MCF 10A (cell line): Measurements from ENCODE around the gene TP53BP2. TPM values are rescaled to one million over a fixed set of nuclear protein-coding genes. Genes with fewer than 3 reads are reported as not detected.

Experiments
- BruUV-seq: library from RNA; stranded (reverse); fragments of 400-500 nt; replicated peaks from 2 replicates; lab custom pipeline; 2021; lab: Mats Ljungman, UMichigan
- CTCF ChIA-PET: fragments of 300-600 bp; sonication (Branson Sonifier 250); formaldehyde crosslinking; extraction: SDS; loops from one replicate; lab custom pipeline; 2021; ENCODE audit warnings: antibody characterized with exemption, inconsistent platforms; lab: Yijun Ruan, JAX
- POLR2A ChIA-PET: fragments of 300-600, 350-650 bp; sonication (Branson Sonifier 250); formaldehyde crosslinking; extraction: SDS; loops from one replicate; lab custom pipeline; 2020; ENCODE audit warnings: antibody characterized with exemption, inconsistent platforms; lab: Yijun Ruan, JAX
- DNase-seq: peaks from one replicate; pipeline ENCODE4 v3.0.0-alpha.2; 2018; ENCODE audit not compliant: unreplicated experiment
- H3K27ac Mint-ChIP-seq: one replicate; pipeline ENCODE4 v1.8.0; 2022; ENCODE audit warnings: mild to moderate bottlenecking, low read depth, mixed read lengths; ENCODE audit not compliant: unreplicated experiment
- H3K27me3 Mint-ChIP-seq: one replicate; pipeline ENCODE4 v1.8.0; 2022; ENCODE audit warnings: mixed read lengths; ENCODE audit not compliant: insufficient read depth, unreplicated experiment
- H3K36me3 Mint-ChIP-seq: one replicate; pipeline ENCODE4 v1.8.0; 2022; ENCODE audit warnings: mild to moderate bottlenecking, moderate library complexity, mixed read lengths; ENCODE audit not compliant: insufficient read depth, unreplicated experiment
- H3K4me1 Mint-ChIP-seq: one replicate; pipeline ENCODE4 v1.8.0; 2022; ENCODE audit warnings: mixed read lengths; ENCODE audit not compliant: insufficient read depth, unreplicated experiment
- H3K4me3 Mint-ChIP-seq: one replicate; pipeline ENCODE4 v1.8.0; 2022; ENCODE audit warnings: mild to moderate bottlenecking, moderate library complexity, mixed read lengths; ENCODE audit not compliant: unreplicated experiment
- H3K9me3 Mint-ChIP-seq: one replicate; pipeline ENCODE4 v1.8.0; 2022; ENCODE audit warnings: mixed read lengths; ENCODE audit not compliant: unreplicated experiment
- CTCF ChIP-seq: fragments of 200-600 bp; IDR thresholded peaks from one replicate; pipeline ENCODE4 v1.8.0; 2022; ENCODE audit warnings: antibody characterized with exemption, mild to moderate bottlenecking; ENCODE audit not compliant: unreplicated experiment
- intact Hi-C: fragments of 100-400 bp; cut with micrococcal nuclease; formaldehyde crosslinking; loops from 2 replicates; pipeline ENCODE4 v1.14.1; 2022
- total RNA-seq: library from RNA; stranded (reverse); gene quantifications from 2 replicates; pipeline ENCODE4 v1.2.3, GENCODE V29; 2022

The TP53BP2 gene
- total RNA-seq, 1 experiment from 2014 or later = 64.0 TPM

GRCh38 chr1:223771814-223772770 lies 73.7 kb downstream of the TP53BP2 start:
- peaks cover 89% of the 10 kb centered on the region for H3K36me3 Mint-ChIP-seq
- DNase-seq = peak; percentile 82
- H3K9me3 Mint-ChIP-seq = no peaks in the 10 kb centered on the region
- ChIA-PET CTCF (interaction anchor here (0.6 to 5.3 kb wide), 20 partner anchors 8 to 682 kb away, joined by 3 to 41 read pairs (median 4); partner anchors contain the start of gene CAPN2), POLR2A (interaction anchor here (0.5 to 8.7 kb wide), 35 partner anchors 9 to 1061 kb away, joined by 3 to 71 read pairs (median 6); partner anchors contain the start of genes CAPN2 and TP53BP2)
- intact Hi-C loops = loop anchor here (1.0 kb wide), 1 partner anchor 71 kb away; no protein-coding TSS in a partner anchor
- peak overlapping the region; percentile 92 for H3K27ac Mint-ChIP-seq
- no peak for TF ChIP-seq CTCF
- H3K4me1 Mint-ChIP-seq = peaks cover 69% of the 10 kb centered on the region
- peak overlapping the region; percentile 52 for H3K4me3 Mint-ChIP-seq
- BruUV-seq = no TSS peak
- no peaks in the 10 kb centered on the region for H3K27me3 Mint-ChIP-seq

- peaks cover 89% of the 10 kb centered on the region for H3K36me3 Mint-ChIP-seq
- POLR2A ChIA-PET = interaction anchor here (0.6 to 8.7 kb wide), 38 partner anchors 8 to 1060 kb away, joined by 3 to 71 read pairs (median 5); partner anchors contain the start of genes CAPN2, NVL and TP53BP2
- TF ChIP-seq CTCF = no peak
Observed at GRCh38 chr1:223771469-223771813, 74.3 kb downstream of the TP53BP2 start.

GRCh38 chr1:223770621-223771315 lies 75.0 kb downstream of the TP53BP2 start:
- peak overlapping the region; percentile 52 for H3K4me3 Mint-ChIP-seq
- no TSS peak for BruUV-seq

More at GRCh38 chr1:223771469-223771813, 74.3 kb downstream of the TP53BP2 start:
- no peaks in the 10 kb centered on the region for H3K27me3 Mint-ChIP-seq
- no peak for DNase-seq
- peak overlapping the region; percentile 92 for H3K27ac Mint-ChIP-seq
- BruUV-seq = no TSS peak
- CTCF ChIA-PET = interaction anchor here (0.6 to 5.3 kb wide), 20 partner anchors 8 to 1953 kb away, joined by 3 to 41 read pairs (median 5); partner anchors contain the start of gene CAPN2
- H3K4me3 Mint-ChIP-seq = peak overlapping the region; percentile 52
- intact Hi-C loops = no loop called here
- no peaks in the 10 kb centered on the region for H3K9me3 Mint-ChIP-seq
- peaks cover 62% of the 10 kb centered on the region for H3K4me1 Mint-ChIP-seq

More at GRCh38 chr1:223770621-223771315, 75.0 kb downstream of the TP53BP2 start:
- no peak for DNase-seq
- Mint-ChIP-seq H3K9me3 (no peaks in the 10 kb centered on the region), H3K27me3 (no peaks in the 10 kb centered on the region), H3K36me3 (peaks cover 89% of the 10 kb centered on the region), H3K27ac (peak overlapping the region; percentile 92), H3K4me1 (peaks cover 56% of the 10 kb centered on the region)
- TF ChIP-seq CTCF = no peak
- intact Hi-C loops = no loop called here
- POLR2A ChIA-PET = interaction anchor here (0.6 to 8.7 kb wide), 34 partner anchors 9 to 1060 kb away, joined by 3 to 71 read pairs (median 5); partner anchors contain the start of genes CAPN2, NVL and TP53BP2
- CTCF ChIA-PET = interaction anchor here (0.6 to 5.3 kb wide), 22 partner anchors 8 to 1953 kb away, joined by 3 to 41 read pairs (median 4); partner anchors contain the start of gene CAPN2
